ENCODE data around the gene C4orf46.
"Not testable (repeated sequence)": the region's sequence is repeated elsewhere in the genome, so short reads cannot be mapped to it uniquely, and the experiment has no call there.

The C4orf46 gene

GRCh38 chr4:158671915-158672806 is 474 bp upstream of the C4orf46 start, which contains the start of gene ETFDH:
Gene ETFDH, plus strand, starts transcription at chr4:158672296. Its CDS starts 161 bp downstream, at chr4:158672457.
- Histone ChIP-seq H3K9me3 (ENCODE audit: control insufficient read depth, insufficient read depth, low read length) (no peaks in the 10 kb centered on the region), H3K36me3 (ENCODE audit: control insufficient read depth, insufficient read depth, low read length) (peaks cover 17% of the 10 kb centered on the region), H3K27me3 (ENCODE audit: control insufficient read depth, insufficient read depth, low read length) (no peaks in the 10 kb centered on the region), H3K27ac (ENCODE audit: low read depth, low read length) (peak within 1 kb of the TSS; percentile 92), H3K4me1 (ENCODE audit: control insufficient read depth, insufficient read depth, low read length) (no peaks in the 10 kb centered on the region), H3K9ac (ENCODE audit: low read depth, low read length) (peak within 1 kb of the TSS; percentile 89), H3K4me3 (ENCODE audit: low read depth, low read length) (peak within 1 kb of the TSS; percentile 81)

GRCh38 chr4:158670975-158671664 is 567 bp downstream of the C4orf46 start:
- H3K36me3 ChIP-seq (ENCODE audit: control insufficient read depth, insufficient read depth, low read length): peaks cover 25% of the 10 kb centered on the region
- H3K4me3 ChIP-seq (ENCODE audit: low read depth, low read length): peak overlapping the region; percentile 81
- H3K9ac ChIP-seq (ENCODE audit: low read depth, low read length): peak overlapping the region; percentile 89
- H3K27ac ChIP-seq (ENCODE audit: low read depth, low read length): peak overlapping the region; percentile 92
- H3K9me3 ChIP-seq (ENCODE audit: control insufficient read depth, insufficient read depth, low read length): no peaks in the 10 kb centered on the region
- H3K4me1 ChIP-seq (ENCODE audit: control insufficient read depth, insufficient read depth, low read length): no peaks in the 10 kb centered on the region
- no peaks in the 10 kb centered on the region for H3K27me3 ChIP-seq (ENCODE audit: control insufficient read depth, insufficient read depth, low read length)

GRCh38 chr4:158669310-158669709 is 2.4 kb downstream of the C4orf46 start:
- H3K27ac ChIP-seq (ENCODE audit: low read depth, low read length): no peak overlapping the region
- H3K27me3 ChIP-seq (ENCODE audit: control insufficient read depth, insufficient read depth, low read length): no peaks in the 10 kb centered on the region
- H3K9me3 ChIP-seq (ENCODE audit: control insufficient read depth, insufficient read depth, low read length): no peaks in the 10 kb centered on the region
- H3K4me1 ChIP-seq (ENCODE audit: control insufficient read depth, insufficient read depth, low read length): no peaks in the 10 kb centered on the region
- H3K9ac ChIP-seq (ENCODE audit: low read depth, low read length): no peak overlapping the region
- H3K36me3 ChIP-seq (ENCODE audit: control insufficient read depth, insufficient read depth, low read length): peaks cover 25% of the 10 kb centered on the region
- H3K4me3 ChIP-seq (ENCODE audit: low read depth, low read length): no peak overlapping the region

GRCh38 chr4:158667651-158668198 is 4.0 kb downstream of the C4orf46 start:
- Histone ChIP-seq H3K9me3 (ENCODE audit: control insufficient read depth, insufficient read depth, low read length) (no peaks in the 10 kb centered on the region), H3K4me1 (ENCODE audit: control insufficient read depth, insufficient read depth, low read length) (no peaks in the 10 kb centered on the region), H3K36me3 (ENCODE audit: control insufficient read depth, insufficient read depth, low read length) (peaks cover 25% of the 10 kb centered on the region), H3K27me3 (ENCODE audit: control insufficient read depth, insufficient read depth, low read length) (no peaks in the 10 kb centered on the region), H3K4me3 (ENCODE audit: low read depth, low read length) (no peak overlapping the region), H3K9ac (ENCODE audit: low read depth, low read length) (no peak overlapping the region), H3K27ac (ENCODE audit: low read depth, low read length) (no peak overlapping the region)

- H3K9ac ChIP-seq (ENCODE audit: low read depth, low read length): no peak overlapping the region
- H3K4me3 ChIP-seq (ENCODE audit: low read depth, low read length): no peak overlapping the region
- H3K27me3 ChIP-seq (ENCODE audit: control insufficient read depth, insufficient read depth, low read length): no peaks in the 10 kb centered on the region
- H3K27ac ChIP-seq (ENCODE audit: low read depth, low read length): no peak overlapping the region
- no peaks in the 10 kb centered on the region for H3K4me1 ChIP-seq (ENCODE audit: control insufficient read depth, insufficient read depth, low read length)
- no peaks in the 10 kb centered on the region for H3K9me3 ChIP-seq (ENCODE audit: control insufficient read depth, insufficient read depth, low read length)
- H3K36me3 ChIP-seq (ENCODE audit: control insufficient read depth, insufficient read depth, low read length): peaks cover 25% of the 10 kb centered on the region
Observed at GRCh38 chr4:158666892-158667291, 4.8 kb downstream of the C4orf46 start.

GRCh38 chr4:158664806-158665205 is 6.9 kb downstream of the C4orf46 start:
- H3K27ac ChIP-seq (ENCODE audit: low read depth, low read length): no peak overlapping the region
- H3K9ac ChIP-seq (ENCODE audit: low read depth, low read length): no peak overlapping the region
- H3K27me3 ChIP-seq (ENCODE audit: control insufficient read depth, insufficient read depth, low read length): no peaks in the 10 kb centered on the region
- peaks cover 25% of the 10 kb centered on the region for H3K36me3 ChIP-seq (ENCODE audit: control insufficient read depth, insufficient read depth, low read length)
- H3K4me1 ChIP-seq (ENCODE audit: control insufficient read depth, insufficient read depth, low read length): no peaks in the 10 kb centered on the region
- no peak overlapping the region for H3K4me3 ChIP-seq (ENCODE audit: low read depth, low read length)
- H3K9me3 ChIP-seq (ENCODE audit: control insufficient read depth, insufficient read depth, low read length): no peaks in the 10 kb centered on the region

GRCh38 chr4:158663707-158664625 is 7.7 kb downstream of the C4orf46 start:
- H3K27ac ChIP-seq (ENCODE audit: low read depth, low read length); H3K9me3 ChIP-seq (ENCODE audit: control insufficient read depth, insufficient read depth, low read length); H3K4me3 ChIP-seq (ENCODE audit: low read depth, low read length); H3K9ac ChIP-seq (ENCODE audit: low read depth, low read length); H3K27me3 ChIP-seq (ENCODE audit: control insufficient read depth, insufficient read depth, low read length); H3K4me1 ChIP-seq (ENCODE audit: control insufficient read depth, insufficient read depth, low read length): not testable (repeated sequence)
- peaks cover 20% of the 10 kb centered on the region for H3K36me3 ChIP-seq (ENCODE audit: control insufficient read depth, insufficient read depth, low read length)

GRCh38 chr4:158663255-158663654 is 8.4 kb downstream of the C4orf46 start:
- H3K9ac ChIP-seq (ENCODE audit: low read depth, low read length): not testable (repeated sequence)

GRCh38 chr4:158657291-158657690 is 14.4 kb downstream of the C4orf46 start:
- no peak overlapping the region for H3K4me3 ChIP-seq (ENCODE audit: low read depth, low read length)
- H3K27me3 ChIP-seq (ENCODE audit: control insufficient read depth, insufficient read depth, low read length): no peaks in the 10 kb centered on the region
- H3K9ac ChIP-seq (ENCODE audit: low read depth, low read length): no peak overlapping the region
- H3K4me1 ChIP-seq (ENCODE audit: control insufficient read depth, insufficient read depth, low read length): peaks cover 7% of the 10 kb centered on the region
- H3K36me3 ChIP-seq (ENCODE audit: control insufficient read depth, insufficient read depth, low read length): no peaks in the 10 kb centered on the region
- no peak overlapping the region for H3K27ac ChIP-seq (ENCODE audit: low read depth, low read length)
- H3K9me3 ChIP-seq (ENCODE audit: control insufficient read depth, insufficient read depth, low read length): no peaks in the 10 kb centered on the region

More at GRCh38 chr4:158663255-158663654, 8.4 kb downstream of the C4orf46 start:
- H3K4me1 ChIP-seq (ENCODE audit: control insufficient read depth, insufficient read depth, low read length); H3K27me3 ChIP-seq (ENCODE audit: control insufficient read depth, insufficient read depth, low read length); H3K4me3 ChIP-seq (ENCODE audit: low read depth, low read length); H3K27ac ChIP-seq (ENCODE audit: low read depth, low read length); H3K9me3 ChIP-seq (ENCODE audit: control insufficient read depth, insufficient read depth, low read length): not testable (repeated sequence)
- peaks cover 13% of the 10 kb centered on the region for H3K36me3 ChIP-seq (ENCODE audit: control insufficient read depth, insufficient read depth, low read length)

GRCh38 chr4:158656439-158656838 is 15.2 kb downstream of the C4orf46 start:
- Histone ChIP-seq H3K9me3 (ENCODE audit: control insufficient read depth, insufficient read depth, low read length) (no peaks in the 10 kb centered on the region), H3K27ac (ENCODE audit: low read depth, low read length) (no peak overlapping the region), H3K36me3 (ENCODE audit: control insufficient read depth, insufficient read depth, low read length) (no peaks in the 10 kb centered on the region), H3K4me1 (ENCODE audit: control insufficient read depth, insufficient read depth, low read length) (peaks cover 7% of the 10 kb centered on the region), H3K4me3 (ENCODE audit: low read depth, low read length) (no peak overlapping the region), H3K27me3 (ENCODE audit: control insufficient read depth, insufficient read depth, low read length) (no peaks in the 10 kb centered on the region), H3K9ac (ENCODE audit: low read depth, low read length) (no peak overlapping the region)
